Measurements from ENCODE around the gene SPRR5.

The SPRR5 gene, protein sequence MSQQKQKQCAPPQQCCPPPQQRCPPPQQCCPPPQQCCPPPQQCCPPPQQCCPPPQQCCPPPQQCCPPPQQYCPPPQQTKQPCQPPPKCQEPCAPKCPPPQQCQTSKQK

GRCh38 chr1:152946651-152947256, at the start of gene SPRR5:
TSS of gene SPRR5 (plus strand) at chr1:152947206. CDS start at chr1:152948555, 1,349 bp downstream.
- Histone ChIP-seq H3K4me1 (ENCODE audit: low read length) (no peaks in the 10 kb centered on the region), H3K9me2 (replicated peaks; ENCODE audit: insufficient read depth, low read length) (no peaks in the 10 kb centered on the region), H3K36me3 (replicated peaks; ENCODE audit: insufficient read depth, low read length) (no peaks in the 10 kb centered on the region), H3K4me2 (ENCODE audit: low read depth, low read length) (no peak within 1 kb of the TSS), H2AFZ (ENCODE audit: low read length) (no peak within 1 kb of the TSS), H3K27me3 (replicated peaks; ENCODE audit: insufficient read depth, low read length) (no peaks in the 10 kb centered on the region), H4K20me1 (ENCODE audit: insufficient read depth, low read length) (no peaks in the 10 kb centered on the region), H3K4me3 (ENCODE audit: low read length) (no peak within 1 kb of the TSS), H3K79me2 (ENCODE audit: low read length) (no peaks in the 10 kb centered on the region), H3F3A (ENCODE audit: insufficient read depth, low read length) (no peaks in the 10 kb centered on the region), H3K9me3 (replicated peaks; ENCODE audit: insufficient read depth, low read length) (no peaks in the 10 kb centered on the region), H3K9ac (ENCODE audit: low read length) (no peak within 1 kb of the TSS), H3K27ac (ENCODE audit: low read length) (no peak within 1 kb of the TSS)
- TF ChIP-seq EZH2 (optimal IDR thresholded peaks at IDR 0.05; ENCODE audit: low read depth, low read length) (no peak), CTCF (IDR thresholded peaks at IDR 0.05; ENCODE audit: low read length) (no peak), EZH2phosphoT487 (IDR thresholded peaks at IDR 0.05; ENCODE audit: low read length) (no peak)
- DNase-seq: no peak

DNA sequence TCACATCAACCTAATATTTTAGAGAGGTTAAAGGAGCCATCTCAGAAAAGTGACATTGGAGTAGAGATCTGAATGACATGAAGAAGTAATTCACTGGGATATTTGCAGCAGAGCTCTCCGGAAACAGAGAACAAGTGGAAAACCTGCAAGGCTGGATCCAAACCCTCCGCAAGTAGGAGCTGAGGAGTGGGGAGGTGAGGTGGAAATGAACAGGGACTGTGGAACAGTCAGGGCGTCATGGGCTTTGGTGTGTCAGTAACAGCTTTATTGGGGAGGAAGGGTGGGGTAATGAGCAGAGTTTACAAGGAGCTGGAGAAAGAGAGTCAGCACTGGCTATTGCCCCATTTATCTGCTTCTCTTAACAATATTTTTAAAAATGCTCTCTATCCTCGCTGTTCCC, 48.0 kb upstream of the SPRR5 start:
- TF ChIP-seq EZH2 (optimal IDR thresholded peaks at IDR 0.05; ENCODE audit: low read depth, low read length) (no peak), EZH2phosphoT487 (IDR thresholded peaks at IDR 0.05; ENCODE audit: low read length) (no peak), CTCF (IDR thresholded peaks at IDR 0.05; ENCODE audit: low read length) (no peak)
- Histone ChIP-seq H3K9ac (ENCODE audit: low read length) (no peak overlapping the region), H3K79me2 (ENCODE audit: low read length) (no peaks in the 10 kb centered on the region), H3K4me2 (ENCODE audit: low read depth, low read length) (no peak overlapping the region), H3F3A (ENCODE audit: insufficient read depth, low read length) (no peaks in the 10 kb centered on the region), H3K9me2 (replicated peaks; ENCODE audit: insufficient read depth, low read length) (no peaks in the 10 kb centered on the region), H3K9me3 (replicated peaks; ENCODE audit: insufficient read depth, low read length) (no peaks in the 10 kb centered on the region), H3K27me3 (replicated peaks; ENCODE audit: insufficient read depth, low read length) (no peaks in the 10 kb centered on the region), H3K4me1 (ENCODE audit: low read length) (no peaks in the 10 kb centered on the region), H3K27ac (ENCODE audit: low read length) (no peak overlapping the region), H3K36me3 (replicated peaks; ENCODE audit: insufficient read depth, low read length) (no peaks in the 10 kb centered on the region), H4K20me1 (ENCODE audit: insufficient read depth, low read length) (no peaks in the 10 kb centered on the region), H3K4me3 (ENCODE audit: low read length) (no peak overlapping the region), H2AFZ (ENCODE audit: low read length) (no peak overlapping the region)
- DNase-seq: no peak

DNA sequence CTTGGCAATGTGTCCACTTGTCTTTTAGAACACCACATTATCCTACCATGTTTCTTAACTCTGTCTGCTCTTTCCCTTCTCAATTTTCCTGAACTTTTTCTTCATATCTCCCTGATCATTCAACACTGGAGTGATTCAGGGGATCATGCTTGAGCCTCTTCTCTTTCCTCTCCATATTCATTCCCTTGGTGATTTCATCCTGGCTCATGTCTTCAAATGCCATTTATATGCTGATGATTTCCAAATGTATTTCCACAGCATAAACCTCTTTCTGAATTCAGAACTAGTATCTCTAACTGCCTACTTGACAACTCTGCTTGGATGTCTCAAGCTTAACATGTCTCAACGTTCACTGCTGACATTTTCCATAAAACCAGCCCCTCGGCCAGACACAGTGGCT, 47.1 kb upstream of the SPRR5 start:
- Histone ChIP-seq H3K79me2 (ENCODE audit: low read length) (no peaks in the 10 kb centered on the region), H3K9me3 (replicated peaks; ENCODE audit: insufficient read depth, low read length) (no peaks in the 10 kb centered on the region), H3K4me1 (ENCODE audit: low read length) (no peaks in the 10 kb centered on the region), H3K4me2 (ENCODE audit: low read depth, low read length) (no peak overlapping the region), H3K27ac (ENCODE audit: low read length) (no peak overlapping the region), H3K9me2 (replicated peaks; ENCODE audit: insufficient read depth, low read length) (no peaks in the 10 kb centered on the region), H3F3A (ENCODE audit: insufficient read depth, low read length) (no peaks in the 10 kb centered on the region), H3K36me3 (replicated peaks; ENCODE audit: insufficient read depth, low read length) (no peaks in the 10 kb centered on the region), H4K20me1 (ENCODE audit: insufficient read depth, low read length) (no peaks in the 10 kb centered on the region), H3K4me3 (ENCODE audit: low read length) (no peak overlapping the region), H3K9ac (ENCODE audit: low read length) (no peak overlapping the region), H3K27me3 (replicated peaks; ENCODE audit: insufficient read depth, low read length) (no peaks in the 10 kb centered on the region), H2AFZ (ENCODE audit: low read length) (no peak overlapping the region)
- DNase-seq: no peak
- no peak for TF ChIP-seq CTCF (IDR thresholded peaks at IDR 0.05; ENCODE audit: low read length)
- TF ChIP-seq EZH2phosphoT487 (IDR thresholded peaks at IDR 0.05; ENCODE audit: low read length): no peak
- no peak for TF ChIP-seq EZH2 (optimal IDR thresholded peaks at IDR 0.05; ENCODE audit: low read depth, low read length)
